ENCODE results near the gene PCNX2. TPM values are rescaled to one million over a fixed set of nuclear protein-coding genes. Genes with fewer than 3 reads are reported as not detected.

PCNX2 gene
- total RNA-seq, 2 donors from 2014 or later, result 8.4 to 23.2 TPM

- no peaks in the 10 kb centered on the region for H3K9me3 ChIP-seq
- H3K36me3 ChIP-seq, result no peaks in the 10 kb centered on the region
- no peak overlapping the region for H3K27ac ChIP-seq
- TF ChIP-seq, protein P1, sequence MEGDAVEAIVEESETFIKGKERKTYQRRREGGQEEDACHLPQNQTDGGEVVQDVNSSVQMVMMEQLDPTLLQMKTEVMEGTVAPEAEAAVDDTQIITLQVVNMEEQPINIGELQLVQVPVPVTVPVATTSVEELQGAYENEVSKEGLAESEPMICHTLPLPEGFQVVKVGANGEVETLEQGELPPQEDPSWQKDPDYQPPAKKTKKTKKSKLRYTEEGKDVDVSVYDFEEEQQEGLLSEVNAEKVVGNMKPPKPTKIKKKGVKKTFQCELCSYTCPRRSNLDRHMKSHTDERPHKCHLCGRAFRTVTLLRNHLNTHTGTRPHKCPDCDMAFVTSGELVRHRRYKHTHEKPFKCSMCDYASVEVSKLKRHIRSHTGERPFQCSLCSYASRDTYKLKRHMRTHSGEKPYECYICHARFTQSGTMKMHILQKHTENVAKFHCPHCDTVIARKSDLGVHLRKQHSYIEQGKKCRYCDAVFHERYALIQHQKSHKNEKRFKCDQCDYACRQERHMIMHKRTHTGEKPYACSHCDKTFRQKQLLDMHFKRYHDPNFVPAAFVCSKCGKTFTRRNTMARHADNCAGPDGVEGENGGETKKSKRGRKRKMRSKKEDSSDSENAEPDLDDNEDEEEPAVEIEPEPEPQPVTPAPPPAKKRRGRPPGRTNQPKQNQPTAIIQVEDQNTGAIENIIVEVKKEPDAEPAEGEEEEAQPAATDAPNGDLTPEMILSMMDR (IDR thresholded peaks at IDR 0.05), result no peak
- H3K4me1 ChIP-seq (replicated peaks), result no peaks in the 10 kb centered on the region
- no peak overlapping the region for H3K4me3 ChIP-seq
- no peaks in the 10 kb centered on the region for H3K27me3 ChIP-seq (replicated peaks; ENCODE audit: insufficient read depth)
- intact Hi-C loops (cut with DNase I), result no loop called here
- no peak for DNase-seq (ENCODE audit: low spot score)
- 81% methylated on average over 3 of the region's 3 CpGs for WGBS
Measured at GRCh38 chr1:233224311-233224710, 71.2 kb downstream of the PCNX2 start.

DNA sequence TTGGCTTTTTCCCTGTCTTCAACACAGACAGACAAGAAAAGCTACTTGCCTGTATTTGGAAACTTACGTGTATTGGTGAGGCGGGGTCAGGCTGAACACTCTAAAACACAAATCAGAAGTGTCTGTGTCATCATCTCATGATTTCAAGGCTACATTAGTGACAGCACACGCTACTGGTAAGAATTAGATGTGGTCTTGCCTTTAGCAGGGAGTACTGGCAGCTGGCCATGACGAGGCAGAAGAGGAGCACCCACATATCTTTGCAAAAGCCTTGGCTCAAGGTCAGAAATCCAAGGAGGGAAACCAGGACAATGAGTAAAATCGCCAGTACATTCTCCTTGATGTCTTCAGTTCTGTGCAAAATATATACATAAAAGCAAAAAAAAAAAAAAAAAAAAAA lies 77.7 kb downstream of the PCNX2 start:
- Histone ChIP-seq H3K27ac (no peak overlapping the region), H3K4me1 (replicated peaks) (no peaks in the 10 kb centered on the region), H3K4me3 (no peak overlapping the region), H3K9me3 (no peaks in the 10 kb centered on the region), H3K36me3 (no peaks in the 10 kb centered on the region), H3K27me3 (replicated peaks; ENCODE audit: insufficient read depth) (no peaks in the 10 kb centered on the region)
- 88% methylated on average over 5 of the region's 5 CpGs for WGBS
- TF ChIP-seq, protein P1 (IDR thresholded peaks at IDR 0.05), result no peak
- TF ChIP-seq POLR2AphosphoS5 (IDR thresholded peaks at IDR 0.05) (no peak), POLR2A (IDR thresholded peaks at IDR 0.05) (no peak)
- no peak for DNase-seq (ENCODE audit: low spot score)
- intact Hi-C loops (cut with DNase I), result no loop called here

- Histone ChIP-seq H3K27me3 (replicated peaks; ENCODE audit: insufficient read depth) (no peaks in the 10 kb centered on the region), H3K27ac (no peak overlapping the region), H3K4me1 (replicated peaks) (no peaks in the 10 kb centered on the region), H3K4me3 (no peak overlapping the region), H3K36me3 (no peaks in the 10 kb centered on the region), H3K9me3 (no peaks in the 10 kb centered on the region)
- TF ChIP-seq POLR2A (IDR thresholded peaks at IDR 0.05) (no peak), POLR2AphosphoS5 (IDR thresholded peaks at IDR 0.05) (no peak)
- TF ChIP-seq, protein P1 (IDR thresholded peaks at IDR 0.05), result no peak
- no peak for DNase-seq (ENCODE audit: low spot score)
- WGBS, result 91% methylated on average over 4 of the region's 4 CpGs
- intact Hi-C loops (cut with DNase I), result no loop called here
Measured at GRCh38 chr1:233216009-233216408, 79.5 kb downstream of the PCNX2 start.

DNA sequence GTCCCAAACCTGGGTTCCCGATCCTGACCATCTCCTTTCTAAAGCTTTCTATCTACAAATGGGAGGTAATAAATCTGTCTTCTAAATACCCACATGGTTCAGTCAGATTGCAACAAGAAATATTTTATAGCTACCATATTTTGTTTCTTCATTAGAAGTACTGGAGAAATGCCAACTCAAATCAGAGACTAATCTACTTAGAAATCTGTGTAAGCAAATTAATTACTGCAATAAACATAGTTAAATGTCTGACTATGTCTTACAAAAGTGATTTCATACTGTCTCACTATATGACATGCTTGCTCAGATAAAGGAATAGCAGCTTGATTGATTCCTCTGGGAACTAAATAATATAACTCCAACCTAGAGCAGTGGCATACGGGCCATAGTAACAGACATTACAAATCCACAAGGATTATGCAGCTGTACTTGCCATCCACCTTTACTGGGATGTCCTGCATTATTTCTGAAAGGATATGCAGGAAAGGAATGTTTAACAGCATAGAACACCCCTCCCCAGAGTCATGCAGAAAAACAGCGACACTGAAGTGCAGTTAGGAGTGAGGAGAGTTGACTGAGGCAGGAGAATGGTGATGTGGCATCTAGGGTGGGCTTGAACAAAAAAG lies 80.3 kb downstream of the PCNX2 start:
- H3K27ac ChIP-seq, result no peak overlapping the region
- intact Hi-C loops (cut with DNase I), result no loop called here
- 62% methylated on average over 3 of the region's 3 CpGs for WGBS
- DNase-seq (ENCODE audit: low spot score), result no peak
- no peaks in the 10 kb centered on the region for H3K9me3 ChIP-seq
- H3K4me1 ChIP-seq (replicated peaks), result no peaks in the 10 kb centered on the region
- no peak overlapping the region for H3K4me3 ChIP-seq
- H3K36me3 ChIP-seq, result no peaks in the 10 kb centered on the region
- no peak for TF ChIP-seq POLR2A (IDR thresholded peaks at IDR 0.05)
- TF ChIP-seq, protein P1 (IDR thresholded peaks at IDR 0.05), result no peak
- TF ChIP-seq POLR2AphosphoS5 (IDR thresholded peaks at IDR 0.05), result no peak
- no peaks in the 10 kb centered on the region for H3K27me3 ChIP-seq (replicated peaks; ENCODE audit: insufficient read depth)

GRCh38 chr1:233211595-233211994 lies 83.9 kb downstream of the PCNX2 start:
- Histone ChIP-seq H3K27me3 (replicated peaks; ENCODE audit: insufficient read depth) (no peaks in the 10 kb centered on the region), H3K4me1 (replicated peaks) (no peaks in the 10 kb centered on the region), H3K4me3 (no peak overlapping the region), H3K36me3 (no peaks in the 10 kb centered on the region), H3K9me3 (no peaks in the 10 kb centered on the region), H3K27ac (no peak overlapping the region)
- intact Hi-C loops (cut with DNase I), result no loop called here
- 95% methylated on average over 5 of the region's 5 CpGs for WGBS
- no peak for TF ChIP-seq POLR2AphosphoS5 (IDR thresholded peaks at IDR 0.05)
- TF ChIP-seq, protein P1 (IDR thresholded peaks at IDR 0.05), result no peak
- TF ChIP-seq POLR2A (IDR thresholded peaks at IDR 0.05), result no peak
- DNase-seq (ENCODE audit: low spot score), result no peak

All from prostate gland (tissue), 2 donors.